GM12865 (cell line): ENCODE data around the gene ADAM12.

Experiments
- DNase-seq: peaks from one replicate; pipeline ENCODE4 v3.0.0; 2010; ENCODE audit warnings: low read depth
- H3K4me3 ChIP-seq: 2 replicates; pipeline ENCODE4 v1.5.1; 2011; ENCODE audit warnings: mild to moderate bottlenecking, low read depth, low read length, control low read depth
- CTCF ChIP-seq: IDR thresholded peaks from 2 replicates; pipeline ENCODE4 v1.5.1; 2011; ENCODE audit warnings: low read length, control low read depth, low read depth, inconsistent platforms; ENCODE audit not compliant: insufficient read depth; ENCODE audit errors: missing control alignments

ADAM12 gene

DNA sequence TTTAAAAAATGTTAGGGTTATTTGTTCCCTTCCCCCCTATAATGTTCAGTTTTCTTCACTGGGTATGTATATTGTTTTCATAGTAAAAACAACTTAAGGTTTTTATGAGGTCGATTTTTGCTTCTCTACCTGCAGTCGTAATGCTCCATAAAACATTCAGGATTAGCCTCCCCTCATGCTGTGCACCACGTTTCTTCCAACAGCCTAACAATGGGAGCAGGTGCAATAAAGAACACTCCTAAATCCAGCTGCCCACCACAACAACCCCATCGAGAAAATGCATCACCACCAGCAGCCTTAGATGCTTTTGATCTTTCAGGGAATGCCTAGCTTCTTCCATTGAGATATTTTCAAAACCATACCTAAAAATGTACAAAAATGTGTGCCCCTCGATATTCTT, 111.1 kb downstream of the ADAM12 start:
- no peak for DNase-seq
- no peak overlapping the region for H3K4me3 ChIP-seq
- no peak for TF ChIP-seq CTCF

DNA sequence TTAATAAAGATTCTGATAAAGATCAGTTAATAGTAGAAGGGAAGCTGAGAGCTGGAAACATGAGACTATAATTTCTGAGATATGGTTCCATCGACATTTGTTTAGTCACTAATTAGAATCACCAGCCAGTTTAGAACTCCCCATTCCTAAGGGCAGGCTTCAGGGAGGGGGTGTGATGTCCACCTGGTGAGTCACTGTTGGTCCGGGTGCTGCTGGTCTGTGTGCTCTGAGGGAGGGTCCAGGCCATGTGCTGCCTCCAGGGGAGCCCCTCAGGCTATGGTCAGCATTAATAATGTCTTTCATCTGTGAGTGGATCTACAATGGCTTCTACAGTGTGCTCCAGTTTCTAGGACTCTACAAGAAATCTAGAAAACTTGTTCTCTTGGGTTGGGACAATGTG, 115.8 kb downstream of the ADAM12 start:
- DNase-seq: no peak
- no peak overlapping the region for H3K4me3 ChIP-seq
- no peak for TF ChIP-seq CTCF

DNA sequence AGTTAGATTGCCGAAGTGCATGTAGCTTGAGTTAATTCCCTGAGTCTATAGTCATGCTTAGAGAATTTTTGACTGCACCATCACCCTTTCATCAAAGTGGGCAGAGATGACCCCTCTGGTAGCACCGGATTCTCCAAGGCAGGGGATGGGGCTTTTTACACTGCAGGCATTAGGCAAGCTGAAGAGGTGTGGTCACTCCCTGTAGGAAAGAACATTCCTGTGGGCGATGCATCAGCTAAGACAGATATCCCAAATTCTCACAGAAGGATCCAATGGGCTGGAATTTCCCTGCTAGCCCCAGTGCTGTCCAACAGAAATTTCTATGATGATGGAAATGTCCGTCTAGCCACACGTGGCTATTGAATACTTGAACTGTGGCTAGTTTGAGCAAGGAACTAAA, 118.2 kb downstream of the ADAM12 start:
- no peak for TF ChIP-seq CTCF
- no peak for DNase-seq

DNA sequence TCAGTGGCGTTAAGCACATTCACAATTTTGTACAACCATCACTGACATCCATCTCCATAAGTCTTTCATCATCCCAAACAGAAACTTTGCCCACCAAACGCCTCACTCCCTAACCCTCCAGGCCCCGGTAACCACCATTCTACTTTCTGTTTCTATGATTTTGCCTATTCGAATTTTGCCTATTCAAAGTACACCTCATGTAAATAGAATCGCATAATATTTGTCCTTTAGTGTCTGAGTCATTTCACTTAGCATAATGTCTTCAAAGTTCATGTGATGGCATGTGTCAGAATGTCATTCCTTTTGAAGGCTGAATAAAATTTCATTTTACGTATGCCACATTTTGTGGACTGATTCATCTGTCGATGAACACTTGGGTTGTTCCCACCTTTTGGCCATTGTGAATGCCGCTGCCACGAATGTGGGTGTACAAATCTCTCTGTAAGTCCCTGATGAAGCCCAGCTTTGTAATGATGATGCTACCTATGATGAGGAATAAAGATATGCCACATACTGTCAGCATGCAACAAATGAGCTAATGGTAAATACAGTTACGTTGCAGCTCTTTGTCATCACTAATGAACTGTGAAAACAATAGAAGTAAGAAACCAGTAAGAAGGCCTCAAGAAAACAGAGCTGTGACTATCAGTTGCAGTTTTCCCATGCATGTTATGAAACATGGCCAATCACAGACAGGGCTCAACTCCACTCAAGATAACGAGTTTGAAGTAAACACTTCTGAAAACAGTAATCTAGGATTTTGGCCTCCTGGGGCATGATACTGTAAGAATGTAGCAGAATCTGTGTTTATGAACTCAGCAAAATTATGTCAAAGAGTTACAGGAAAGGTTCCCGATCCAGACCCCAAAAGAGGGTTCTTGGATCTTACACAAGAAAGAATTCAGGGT, 120.0 kb downstream of the ADAM12 start:
- no peak for DNase-seq
- no peak overlapping the region for H3K4me3 ChIP-seq
- TF ChIP-seq CTCF: no peak

More for the DNA sequence above, 118.2 kb downstream of the ADAM12 start:
- H3K4me3 ChIP-seq: no peak overlapping the region

GRCh38 chr10:126264102-126265018, 123.9 kb downstream of the ADAM12 start:
- no peak for DNase-seq
- H3K4me3 ChIP-seq: no peak overlapping the region
- TF ChIP-seq CTCF: no peak

GRCh38 chr10:126263006-126263676, 125.1 kb downstream of the ADAM12 start:
- DNase-seq: no peak
- TF ChIP-seq CTCF: no peak
- H3K4me3 ChIP-seq: no peak overlapping the region
